Colonic mucosa (tissue), 4 donors: ENCODE measurements around the gene EXTL1. TPM values are rescaled to one million over a fixed set of nuclear protein-coding genes. Genes with fewer than 3 reads are reported as not detected.

ENCODE experiments used
- DNase-seq: peaks from one replicate; pipeline ENCODE4 v3.0.0-alpha.2; 2020
- H3K27ac ChIP-seq: fragments of 200-600 bp; one replicate; pipeline ENCODE4 v1.8.0; 2021
- H3K27me3 ChIP-seq: fragments of 200-600 bp; one replicate; pipeline ENCODE4 v1.8.0; 2021
- H3K36me3 ChIP-seq: fragments of 200-600 bp; one replicate; pipeline ENCODE4 v1.8.0; 2021
- H3K4me1 ChIP-seq: fragments of 200-600 bp; one replicate; pipeline ENCODE4 v1.8.0; 2021; ENCODE audit warnings: mild to moderate bottlenecking
- H3K4me3 ChIP-seq: fragments of 200-600 bp; one replicate; pipeline ENCODE4 v1.8.0; 2021
- H3K9ac ChIP-seq, 2 donors: one replicate each; pipeline ENCODE4 v1.7.0; 2013; ENCODE audit warnings: control low read depth in 2 of 2, low read depth in 2 of 2, low read length in 2 of 2
- H3K9me3 ChIP-seq: fragments of 200-600 bp; one replicate; pipeline ENCODE4 v1.8.0; 2021
- CTCF ChIP-seq: fragments of 200-600 bp; IDR thresholded peaks from one replicate; pipeline ENCODE4 v1.8.0; 2022; ENCODE audit warnings: antibody characterized with exemption, mild to moderate bottlenecking
- intact Hi-C: fragments of 100-400 bp; cut with DNase I; formaldehyde crosslinking; loops from one replicate; pipeline ENCODE4 v1.14.1; 2022
- total RNA-seq, 2 donors: library from RNA; stranded (reverse); fragmentation: NEBNext Ultra II Directional in 1 of 2; extraction: Animal tissue kit (Norgen Biotek cat#: 25700) in 1 of 2; gene quantifications; one replicate each; pipeline ENCODE4 v1.2.1, GENCODE V29; 2021
- donor health status: healthy.
- donor health status: DM: no; HTN: no; CAD: no.
- donor health status: DM: no; HTN: no; CAD: no.

EXTL1 gene
- total RNA-seq, 2 donors from 2014 or later: 0.05 to 0.29 TPM

GRCh38 chr1:26045722-26046245, 24.2 kb downstream of the EXTL1 start, which contains the start of gene SLC30A2:
Gene SLC30A2 (minus strand): TSS chr1:26046118. CDS start chr1:26045896, 222 bp downstream.
- H3K4me3 ChIP-seq: no peak within 1 kb of the TSS
- H3K9ac ChIP-seq: no peak within 1 kb of the TSS
- H3K9me3 ChIP-seq: no peaks in the 10 kb centered on the region
- H3K27me3 ChIP-seq: peaks cover 27% of the 10 kb centered on the region
- peaks cover 4% of the 10 kb centered on the region for H3K4me1 ChIP-seq
- DNase-seq: no peak
- no peak within 1 kb of the TSS for H3K27ac ChIP-seq
- no peak for TF ChIP-seq CTCF
- intact Hi-C loops: no loop called here
- H3K36me3 ChIP-seq: no peaks in the 10 kb centered on the region

- H3K9ac ChIP-seq: no peak overlapping the region
- peaks cover 27% of the 10 kb centered on the region for H3K27me3 ChIP-seq
- intact Hi-C loops: no loop called here
- no peaks in the 10 kb centered on the region for H3K36me3 ChIP-seq
- no peak for TF ChIP-seq CTCF
- peaks cover 4% of the 10 kb centered on the region for H3K4me1 ChIP-seq
- H3K9me3 ChIP-seq: no peaks in the 10 kb centered on the region
- no peak overlapping the region for H3K4me3 ChIP-seq
- H3K27ac ChIP-seq: no peak overlapping the region
- DNase-seq: no peak
Observed at GRCh38 chr1:26046246-26047095, 24.9 kb downstream of the EXTL1 start.

- no peak for DNase-seq
- no peak overlapping the region for H3K27ac ChIP-seq
- intact Hi-C loops: no loop called here
Observed at GRCh38 chr1:26047278-26047874, 25.8 kb downstream of the EXTL1 start.

GRCh38 chr1:26049531-26050247, 28.1 kb downstream of the EXTL1 start:
- Histone ChIP-seq H3K4me3 (no peak overlapping the region), H3K9me3 (no peaks in the 10 kb centered on the region), H3K36me3 (no peaks in the 10 kb centered on the region), H3K9ac (no peak overlapping the region), H3K27ac (no peak overlapping the region), H3K27me3 (peaks cover 25% of the 10 kb centered on the region), H3K4me1 (peaks cover 4% of the 10 kb centered on the region)
- no peak for TF ChIP-seq CTCF
- DNase-seq: peak; percentile 61
- intact Hi-C loops: no loop called here

More at GRCh38 chr1:26047278-26047874, 25.8 kb downstream of the EXTL1 start:
- H3K27me3 ChIP-seq: peaks cover 27% of the 10 kb centered on the region
- peaks cover 4% of the 10 kb centered on the region for H3K4me1 ChIP-seq
- no peak for TF ChIP-seq CTCF
- no peaks in the 10 kb centered on the region for H3K36me3 ChIP-seq
- no peak overlapping the region for H3K4me3 ChIP-seq
- no peaks in the 10 kb centered on the region for H3K9me3 ChIP-seq
- H3K9ac ChIP-seq: no peak overlapping the region

- H3K9ac ChIP-seq: no peak overlapping the region
- H3K36me3 ChIP-seq: no peaks in the 10 kb centered on the region
- no peak for TF ChIP-seq CTCF
- H3K4me3 ChIP-seq: no peak overlapping the region
- peaks cover 21% of the 10 kb centered on the region for H3K27me3 ChIP-seq
- no peaks in the 10 kb centered on the region for H3K9me3 ChIP-seq
- H3K27ac ChIP-seq: no peak overlapping the region
- no peak for DNase-seq
- intact Hi-C loops: no loop called here
- peaks cover 4% of the 10 kb centered on the region for H3K4me1 ChIP-seq
Observed at GRCh38 chr1:26050248-26050640, 28.7 kb downstream of the EXTL1 start.
